NCI-H446 treated with DMSO at 0.1 percent for 48 hours (cell line): Measurements from ENCODE around the gene IL7R.

Experiments
- DNase-seq: peaks from one replicate; lab custom pipeline; 2025; lab: John Stamatoyannopoulos, UW

The IL7R gene

DNA sequence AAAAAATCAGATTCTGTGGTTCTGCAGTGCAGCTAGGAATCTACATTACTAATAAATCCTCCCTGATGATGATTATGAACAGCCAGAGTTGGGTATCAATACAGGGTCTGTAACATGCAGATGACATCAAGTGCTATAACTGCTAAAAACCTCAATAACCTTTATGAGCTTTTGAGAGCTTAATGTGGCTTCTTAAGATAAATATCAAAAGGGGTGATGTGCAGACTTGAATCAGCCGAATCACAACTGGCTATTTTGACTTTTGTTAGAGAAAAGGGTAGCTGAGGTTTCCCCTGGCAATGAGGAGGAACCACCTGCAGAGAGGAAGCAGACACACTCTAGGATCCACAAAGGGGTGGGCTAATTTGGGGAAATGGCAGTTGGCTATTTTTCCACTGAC lies 51.5 kb downstream of the IL7R start:
- DNase-seq: no peak

DNA sequence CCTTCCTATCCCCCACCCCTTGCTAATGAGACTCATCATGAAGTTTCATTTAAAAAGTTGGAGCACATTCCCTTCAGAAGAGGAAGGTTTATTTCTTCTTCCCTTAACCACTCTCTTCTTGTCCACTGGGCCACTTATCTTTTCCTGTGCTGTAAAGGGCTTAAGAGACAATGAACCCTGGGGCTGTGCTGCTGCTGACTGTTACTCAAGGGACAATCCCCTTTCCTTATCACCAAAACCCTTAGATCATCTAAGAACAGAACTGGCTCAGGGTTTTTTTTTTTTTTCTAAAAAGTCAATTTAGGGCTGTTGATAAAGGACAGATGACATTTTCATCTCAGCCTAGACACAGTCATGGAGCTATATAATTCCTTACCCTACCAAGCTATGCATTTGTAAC lies 52.1 kb downstream of the IL7R start:
- DNase-seq: no peak

DNA sequence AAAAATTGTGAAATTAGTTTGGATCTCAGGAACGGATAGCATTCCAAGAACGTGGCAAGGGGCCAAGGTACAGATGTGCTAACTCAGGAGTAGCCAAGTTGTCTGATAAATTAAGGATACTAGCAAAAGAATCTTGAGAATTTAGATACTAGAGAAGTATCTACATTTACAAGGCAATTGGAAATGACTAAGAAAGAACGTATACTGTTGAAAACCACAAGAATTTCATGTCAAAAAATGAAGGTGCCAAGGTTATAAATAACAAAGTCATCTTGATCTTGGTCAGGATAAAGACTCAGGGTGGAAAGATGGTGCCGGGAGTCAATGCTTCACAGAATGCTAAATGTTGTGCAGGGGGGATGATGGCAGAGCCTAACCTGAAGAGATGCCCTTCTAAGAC lies 62.5 kb downstream of the IL7R start:
- no peak for DNase-seq

DNA sequence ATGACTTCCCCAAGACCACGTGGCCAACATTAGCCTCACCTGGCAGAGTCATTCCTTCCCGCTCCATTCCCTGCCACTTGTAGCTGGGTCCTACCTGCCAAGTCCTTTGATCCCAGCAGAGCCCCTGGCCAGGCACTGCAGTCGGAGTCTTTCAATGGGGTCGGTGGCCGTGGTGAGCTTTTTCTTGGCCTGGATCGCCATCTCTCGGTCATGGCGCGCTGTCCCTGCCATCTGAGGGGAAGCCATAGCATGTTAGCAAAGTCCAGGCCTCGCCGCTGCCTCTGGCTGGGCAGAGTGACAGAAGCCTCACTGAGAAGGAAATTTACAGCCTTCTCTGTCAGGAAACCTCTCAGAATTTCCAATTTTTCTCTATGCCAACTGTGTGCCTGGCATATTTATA lies 64.2 kb downstream of the IL7R start:
- no peak for DNase-seq

DNA sequence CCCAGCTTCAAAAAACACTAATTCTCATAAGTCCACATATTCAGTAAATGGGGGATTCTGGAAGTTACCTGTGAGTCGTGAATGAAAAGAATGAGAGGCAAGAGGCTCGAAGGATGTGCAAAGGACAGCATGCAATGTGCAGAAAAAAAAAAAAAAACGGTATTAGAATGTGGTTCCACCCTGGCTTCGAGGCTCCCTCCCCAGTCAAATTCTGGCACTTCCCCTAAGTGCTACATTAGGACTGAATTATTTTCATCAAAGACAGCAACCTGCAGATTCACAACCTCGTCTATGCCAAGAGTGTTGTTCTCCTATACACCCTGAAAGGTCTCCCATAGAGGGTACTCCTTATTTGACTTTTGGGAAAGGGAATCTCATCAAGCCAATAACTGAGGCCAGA lies 65.2 kb downstream of the IL7R start:
- DNase-seq: no peak

DNA sequence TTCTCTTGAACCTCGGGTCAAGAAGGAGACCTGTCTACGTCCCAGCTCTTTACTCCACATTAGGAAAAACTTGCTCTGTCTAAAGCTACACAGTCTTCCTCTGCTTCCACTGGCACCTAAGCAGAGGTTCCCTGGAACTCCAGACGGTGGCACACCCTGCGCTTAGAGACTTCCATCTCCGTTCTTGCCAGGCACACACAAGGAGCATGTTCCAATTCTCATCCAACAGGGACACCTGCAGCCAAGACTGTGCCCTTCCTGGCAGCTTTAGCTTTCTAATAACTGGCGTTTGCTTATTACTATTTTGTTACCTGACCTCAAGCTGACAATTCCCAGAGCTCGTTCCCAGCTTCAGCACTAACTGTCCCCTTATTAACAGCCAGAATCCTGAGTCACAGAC lies 65.8 kb downstream of the IL7R start:
- no peak for DNase-seq

DNA sequence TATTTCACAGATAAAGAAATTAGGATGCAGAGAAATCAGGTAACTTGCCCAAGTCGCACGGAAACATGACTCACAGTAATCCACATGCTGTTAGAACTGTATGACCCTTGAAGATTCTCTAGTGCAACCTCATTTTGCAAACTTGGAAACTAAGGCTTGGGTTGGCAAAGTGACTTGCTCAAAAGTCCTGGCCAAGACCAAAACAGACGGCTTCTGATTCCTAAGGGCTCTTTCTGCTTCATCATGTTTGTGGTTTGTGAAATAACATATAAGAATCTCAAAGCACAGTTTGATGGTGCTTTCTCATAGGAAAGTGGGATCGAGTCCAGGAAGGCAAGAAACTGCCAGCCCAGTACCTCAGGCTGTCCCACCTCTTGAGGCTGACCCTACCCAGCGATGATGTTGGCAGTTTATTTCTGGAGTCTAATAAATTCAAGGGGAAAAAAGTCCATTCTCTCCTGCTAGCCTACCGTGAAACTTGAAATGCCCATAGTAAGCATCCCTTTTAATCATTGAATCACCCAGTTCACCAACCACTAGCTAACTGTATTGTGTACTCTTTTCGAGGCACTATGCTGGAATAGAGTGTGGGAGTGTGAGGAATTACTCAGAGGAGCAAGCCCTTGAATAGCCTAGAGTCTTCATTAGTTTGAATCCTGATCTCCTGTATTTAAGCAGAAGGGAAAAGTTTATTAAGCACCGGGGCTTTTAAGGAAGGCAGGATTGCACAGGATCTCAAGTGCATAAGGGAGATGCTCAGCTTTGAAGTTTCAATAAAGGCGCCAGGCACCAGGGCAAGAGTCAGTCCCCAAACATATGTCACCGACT lies 67.6 kb downstream of the IL7R start:
- no peak for DNase-seq

DNA sequence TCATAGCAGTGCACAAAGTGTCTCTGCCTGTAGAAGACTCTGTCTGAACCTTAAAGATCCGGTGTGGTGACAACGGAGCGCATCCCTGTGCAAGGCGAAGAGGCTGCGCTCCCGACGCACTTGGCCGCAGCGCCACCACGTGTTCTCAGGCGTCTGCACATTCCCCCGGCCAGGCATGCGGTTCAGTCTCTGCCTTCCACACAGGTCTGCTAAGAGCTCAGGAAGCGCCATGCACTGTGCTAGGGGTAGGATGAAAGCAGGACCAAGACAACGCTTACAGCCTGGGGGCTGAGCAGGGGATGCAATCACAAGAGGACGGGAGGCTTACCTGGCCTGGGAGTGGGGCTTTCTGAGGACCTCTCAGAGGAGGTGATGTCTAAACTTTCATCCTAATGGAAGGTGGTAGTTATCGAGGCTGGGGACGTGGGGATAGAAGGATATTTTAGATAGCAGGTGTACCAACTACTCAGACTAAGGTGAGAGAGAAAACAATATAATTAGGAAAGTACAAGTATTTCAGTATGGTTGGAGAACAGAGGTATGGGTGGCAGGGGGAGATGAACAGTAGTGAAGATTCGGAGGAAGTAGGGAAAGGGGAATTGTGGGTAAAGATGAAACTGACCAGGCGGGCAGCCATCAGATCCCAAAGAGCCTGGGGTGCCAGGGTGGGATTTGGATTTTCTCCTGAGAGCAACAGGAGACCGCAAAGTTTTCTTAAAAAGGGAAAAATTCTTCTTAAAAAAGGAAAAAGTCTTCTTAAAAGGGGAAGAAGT lies 68.4 kb downstream of the IL7R start:
- peak; percentile 20 for DNase-seq

DNA sequence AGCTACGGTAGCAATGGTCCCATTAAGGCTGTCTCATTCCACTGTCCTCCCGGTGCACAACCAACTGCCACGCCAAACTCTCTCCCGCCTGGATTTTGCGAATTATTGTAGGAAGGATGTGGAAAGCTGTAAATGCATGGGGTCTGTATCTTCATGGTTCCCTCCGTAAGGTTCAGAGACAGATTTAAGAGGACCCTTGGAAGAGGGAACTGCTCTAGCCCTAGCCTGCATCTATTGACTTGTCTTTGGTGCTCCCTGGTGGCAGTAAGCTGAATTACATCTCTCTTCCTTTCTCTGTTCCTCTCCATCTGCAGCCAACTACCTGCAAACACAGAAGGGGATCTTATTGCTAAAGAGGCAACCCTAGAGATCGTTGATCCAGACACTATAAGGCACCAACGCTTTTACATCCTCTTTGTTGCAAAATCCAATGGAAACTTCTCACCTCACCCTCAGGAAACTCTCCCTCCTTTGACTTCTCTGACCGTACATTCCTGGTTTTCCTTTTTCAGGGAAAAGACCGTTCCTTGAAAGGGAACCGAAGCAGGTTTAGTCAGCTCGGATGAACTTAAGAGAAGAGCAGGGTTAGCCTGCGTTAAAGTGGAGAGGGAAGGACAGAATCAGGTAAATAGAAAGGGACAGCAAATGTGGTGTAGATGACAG lies 69.8 kb downstream of the IL7R start:
- peak; percentile 44 for DNase-seq
